ENCODE data around the gene IGLL1.
"Not testable (repeated sequence)": the region's sequence is repeated elsewhere in the genome, so short reads cannot be mapped to it uniquely, and the experiment has no call there.

IGLL1 gene

DNA sequence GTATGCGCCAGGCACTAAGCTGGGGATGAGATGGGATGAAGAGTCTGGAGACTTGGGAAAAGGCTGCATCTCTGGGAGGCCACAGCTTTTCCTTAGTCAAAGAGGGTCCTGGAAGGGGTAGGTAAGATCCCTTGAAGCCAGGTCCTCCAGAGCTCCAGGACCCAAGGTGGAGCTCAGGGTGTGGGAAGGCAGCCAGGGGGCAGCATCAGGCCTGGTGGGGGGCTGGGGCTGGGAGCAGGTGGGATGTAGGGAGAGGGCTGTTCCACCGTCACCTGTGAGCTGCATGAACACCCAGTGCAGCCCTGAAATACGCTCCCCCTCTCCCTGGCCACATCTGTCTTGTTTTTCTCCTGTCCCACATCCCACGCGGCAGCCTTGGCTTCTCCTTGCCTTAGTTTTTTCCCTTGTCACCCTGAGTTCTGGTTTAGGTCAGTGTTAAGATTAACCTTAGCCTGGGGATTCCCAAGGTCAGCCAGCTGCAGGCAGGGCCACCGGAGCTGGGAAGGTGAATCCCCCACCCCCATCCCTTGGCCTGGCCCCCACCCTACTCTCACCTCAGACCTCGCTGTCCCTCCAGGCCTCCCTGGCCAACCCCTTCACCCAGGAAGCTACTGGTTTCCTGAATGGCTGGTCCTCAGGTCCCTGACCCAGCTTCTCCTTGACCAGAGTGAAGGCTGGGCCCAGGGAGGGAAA is 17.6 kb upstream of the IGLL1 start:
- in situ Hi-C loops (cut with MboI; ENCODE audit: low pct_unique_long_range_greater_than_20kb, low sequenced_read_pairs), result loop anchor here (10.0 kb wide), 1 partner anchor 203 kb away; no protein-coding TSS in a partner anchor
- not testable (repeated sequence) for DNase-seq

DNA sequence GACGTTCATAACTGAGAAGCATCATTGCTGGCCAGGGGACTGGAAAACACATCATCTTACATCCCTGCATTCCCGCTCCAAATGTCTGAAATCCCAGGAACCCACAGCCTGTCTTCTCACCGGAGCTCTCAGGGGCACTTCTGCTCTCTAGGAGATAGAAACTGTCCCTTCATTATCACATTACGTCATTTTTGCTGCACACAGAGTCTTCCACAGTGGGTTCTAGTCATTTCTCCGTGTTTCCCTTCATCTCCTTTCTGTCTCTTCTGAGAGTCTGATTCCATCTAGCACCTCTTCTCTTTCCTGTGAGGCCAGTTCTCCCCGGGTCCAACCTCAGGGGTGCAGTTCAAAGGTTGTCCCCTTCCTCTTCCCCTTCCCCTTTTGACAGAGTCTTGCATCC is 15.8 kb upstream of the IGLL1 start:
- DNase-seq, result not testable (repeated sequence)
- in situ Hi-C loops (cut with MboI; ENCODE audit: low pct_unique_long_range_greater_than_20kb, low sequenced_read_pairs), result loop anchor here (10.0 kb wide), 1 partner anchor 201 kb away; no protein-coding TSS in a partner anchor

DNA sequence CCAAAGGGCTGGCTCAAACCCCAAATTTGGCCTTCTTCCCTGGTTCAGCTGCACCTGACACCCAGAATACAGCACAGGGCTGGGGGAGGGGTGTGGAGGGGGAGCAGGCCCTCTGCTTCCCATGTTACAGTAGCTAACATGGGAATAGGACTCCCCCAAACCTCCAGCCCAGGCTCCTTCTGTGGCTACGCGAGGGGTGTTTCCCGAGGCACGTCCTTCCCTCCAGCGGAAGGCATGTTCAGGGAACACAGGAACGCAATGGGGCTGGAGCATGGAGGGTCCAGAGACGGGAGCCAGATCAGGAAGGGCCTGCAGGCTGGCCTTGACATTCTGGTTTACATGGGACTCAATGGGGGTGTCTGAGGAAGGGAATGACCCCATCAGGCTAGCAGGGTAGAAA is 11.8 kb upstream of the IGLL1 start:
- no peak for DNase-seq
- in situ Hi-C loops (cut with MboI; ENCODE audit: low pct_unique_long_range_greater_than_20kb, low sequenced_read_pairs), result loop anchor here (10.0 kb wide), 1 partner anchor 197 kb away; no protein-coding TSS in a partner anchor

DNA sequence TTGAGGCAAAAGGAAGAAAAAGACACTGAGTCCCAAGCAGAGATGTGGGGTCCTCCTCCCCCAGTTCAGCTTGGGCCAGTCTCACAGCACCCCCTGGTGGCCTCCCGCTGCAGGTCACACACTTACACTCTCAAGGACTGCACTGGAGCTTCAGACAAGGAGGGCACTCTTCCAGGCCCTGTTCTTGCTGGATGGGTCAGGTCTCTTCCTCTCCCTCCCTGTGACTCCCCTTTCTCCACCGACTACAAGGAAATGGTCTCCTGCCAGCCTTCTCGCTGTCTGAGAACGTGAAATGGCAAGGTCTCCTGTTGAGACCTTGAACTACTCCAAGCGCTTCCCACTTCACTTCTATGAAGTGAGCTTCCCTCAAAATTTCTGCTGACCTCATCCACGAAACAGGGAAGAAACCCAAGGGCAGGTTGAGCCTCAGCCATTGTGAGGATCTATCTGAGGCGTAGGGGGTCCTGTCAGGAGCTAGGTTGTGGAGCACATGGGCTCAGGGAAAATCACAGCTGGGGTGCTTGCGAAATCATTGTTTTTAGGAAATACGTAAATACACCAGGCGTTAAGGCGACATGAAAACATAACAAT is 11.2 kb upstream of the IGLL1 start:
- peak; percentile 79 for DNase-seq
- in situ Hi-C loops (cut with MboI; ENCODE audit: low pct_unique_long_range_greater_than_20kb, low sequenced_read_pairs), result loop anchor here (10.0 kb wide), 1 partner anchor 196 kb away; no protein-coding TSS in a partner anchor

DNA sequence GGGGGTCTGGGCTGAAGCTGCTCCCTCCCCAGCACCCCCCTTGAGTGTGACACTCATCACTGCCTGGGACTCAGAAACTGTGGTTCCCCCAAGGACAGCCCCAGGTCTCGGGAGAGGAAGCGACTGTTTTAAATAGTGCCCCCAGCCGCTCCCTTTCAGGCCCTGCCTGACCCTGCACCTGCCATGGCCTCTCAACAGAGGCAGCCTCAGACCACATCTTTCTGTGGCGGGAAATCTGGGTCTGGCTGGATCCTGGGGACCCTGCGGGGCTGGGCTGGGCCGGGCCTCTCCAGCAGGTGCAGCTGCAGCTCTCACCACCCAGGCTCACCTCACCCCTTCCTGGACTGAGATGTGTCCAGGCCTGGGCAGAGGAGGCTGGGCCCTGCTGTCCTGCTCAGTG is 3.7 kb upstream of the IGLL1 start:
- in situ Hi-C loops (cut with MboI; ENCODE audit: low pct_unique_long_range_greater_than_20kb, low sequenced_read_pairs), result no loop called here
- no peak for DNase-seq

DNA sequence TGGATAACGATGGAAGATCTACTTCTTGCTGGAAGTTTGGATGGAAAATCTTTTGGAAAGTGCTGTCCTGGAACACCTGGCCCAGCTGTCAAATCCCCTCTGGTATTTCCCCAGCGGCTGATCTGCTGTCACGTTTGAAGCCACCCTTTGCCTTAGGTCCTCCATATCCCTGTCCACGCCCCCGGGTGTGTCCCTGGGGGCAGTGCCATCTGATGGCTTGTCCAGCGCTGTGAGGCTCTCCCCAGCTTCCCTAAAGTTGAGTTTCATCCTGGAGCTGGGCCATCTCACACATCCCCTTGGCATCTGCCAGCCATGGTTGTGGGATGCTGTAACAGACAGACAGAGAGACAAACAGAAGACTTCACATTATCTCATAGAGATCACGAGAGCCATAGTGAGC is 3.1 kb upstream of the IGLL1 start:
- no peak for DNase-seq
- in situ Hi-C loops (cut with MboI; ENCODE audit: low pct_unique_long_range_greater_than_20kb, low sequenced_read_pairs), result no loop called here

DNA sequence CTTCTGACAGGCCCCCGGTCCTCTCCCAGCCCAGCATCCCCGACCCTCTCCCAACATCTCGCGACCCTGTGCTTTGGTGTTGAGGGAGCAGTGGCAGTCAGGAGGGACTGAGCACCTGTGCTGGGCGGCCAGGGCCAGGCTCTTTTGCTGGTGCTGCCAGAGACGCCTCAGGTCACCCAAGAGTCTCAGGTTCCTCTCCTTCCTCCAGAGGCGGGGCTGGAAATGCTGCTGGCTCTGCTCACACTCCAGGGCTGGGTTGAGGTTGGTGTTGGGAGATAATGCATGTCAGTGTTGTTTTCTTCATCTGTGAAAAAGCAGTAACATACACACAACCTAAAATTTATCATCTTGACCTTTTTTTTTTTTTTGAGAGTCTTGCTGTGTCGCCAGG is 1.2 kb upstream of the IGLL1 start:
- in situ Hi-C loops (cut with MboI; ENCODE audit: low pct_unique_long_range_greater_than_20kb, low sequenced_read_pairs), result no loop called here
- no peak for DNase-seq

DNA sequence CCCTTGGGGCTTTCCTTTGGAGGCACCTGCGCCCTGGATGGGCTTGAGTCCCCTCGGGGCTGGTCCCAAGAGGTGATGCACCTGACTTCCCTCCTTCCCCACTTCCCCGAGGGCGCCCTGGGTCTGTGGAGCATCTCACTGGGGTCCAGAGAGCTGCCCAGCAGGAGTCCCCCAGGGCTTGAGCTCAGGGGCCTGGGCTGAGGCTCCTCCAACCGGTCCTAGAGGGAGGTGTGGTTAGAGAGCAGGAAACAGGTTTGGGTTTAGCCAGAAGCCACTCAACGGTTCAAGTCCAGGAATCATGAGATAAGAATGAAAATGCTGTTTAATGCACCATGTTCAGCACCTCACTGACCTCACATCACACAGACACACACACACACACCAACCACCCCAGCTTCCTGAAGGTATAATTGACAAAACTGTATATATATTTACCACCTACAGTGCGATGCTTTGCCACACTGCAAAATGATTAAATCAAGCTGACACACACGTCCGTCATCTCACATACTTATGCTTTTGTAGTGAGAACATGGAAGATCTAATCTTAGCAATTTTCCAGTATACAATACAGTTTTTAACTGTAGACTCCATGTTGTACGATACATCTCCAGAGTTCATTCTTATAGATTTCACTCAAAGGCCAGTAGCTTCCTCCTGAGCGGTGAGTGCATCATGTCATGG is 628 bp upstream of the IGLL1 start:
- in situ Hi-C loops (cut with MboI; ENCODE audit: low pct_unique_long_range_greater_than_20kb, low sequenced_read_pairs), result no loop called here
- peak; percentile 85 for DNase-seq

DNA sequence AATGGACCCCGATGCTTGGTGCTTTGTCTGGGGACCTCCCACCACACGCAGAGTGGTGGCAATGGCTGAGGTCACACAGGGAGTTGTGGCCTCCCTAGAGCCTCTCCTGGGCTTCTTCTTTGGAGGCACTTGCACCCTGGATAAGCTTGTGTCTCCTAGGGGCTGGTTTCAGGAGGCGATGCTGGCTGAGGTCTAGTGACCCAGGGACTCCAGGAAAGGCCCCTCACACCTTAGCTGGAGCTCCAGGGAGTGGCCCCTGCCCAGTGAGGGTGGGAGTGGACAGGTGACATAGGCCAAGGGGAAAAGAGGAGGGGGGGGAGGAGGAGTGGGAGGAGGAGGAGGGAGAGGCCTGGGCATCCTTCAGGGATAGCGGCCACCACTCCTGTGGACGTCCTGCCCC is 810 bp downstream of the IGLL1 start:
- in situ Hi-C loops (cut with MboI; ENCODE audit: low pct_unique_long_range_greater_than_20kb, low sequenced_read_pairs), result no loop called here
- no peak for DNase-seq

DNA sequence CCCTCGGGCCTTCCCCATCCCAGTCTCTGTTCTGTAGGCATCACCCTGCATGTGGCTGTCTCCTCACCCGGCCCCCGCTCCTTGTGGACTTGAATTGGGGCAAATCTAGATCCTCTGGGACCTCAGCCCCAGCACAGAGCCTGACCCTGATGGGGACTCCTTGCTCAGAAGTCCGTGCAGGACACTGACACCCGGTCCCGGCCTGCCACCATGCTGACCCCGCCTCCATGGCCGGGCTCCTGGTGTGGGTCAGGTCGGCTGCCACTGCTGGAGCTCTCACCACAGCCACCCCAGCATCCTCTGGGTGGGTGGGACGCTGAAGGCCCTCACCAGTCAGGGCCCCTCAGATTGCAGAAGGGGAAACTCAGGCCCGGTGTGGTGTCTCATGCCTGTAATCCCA is 1.8 kb downstream of the IGLL1 start:
- in situ Hi-C loops (cut with MboI; ENCODE audit: low pct_unique_long_range_greater_than_20kb, low sequenced_read_pairs), result no loop called here
- DNase-seq, result no peak

DNA sequence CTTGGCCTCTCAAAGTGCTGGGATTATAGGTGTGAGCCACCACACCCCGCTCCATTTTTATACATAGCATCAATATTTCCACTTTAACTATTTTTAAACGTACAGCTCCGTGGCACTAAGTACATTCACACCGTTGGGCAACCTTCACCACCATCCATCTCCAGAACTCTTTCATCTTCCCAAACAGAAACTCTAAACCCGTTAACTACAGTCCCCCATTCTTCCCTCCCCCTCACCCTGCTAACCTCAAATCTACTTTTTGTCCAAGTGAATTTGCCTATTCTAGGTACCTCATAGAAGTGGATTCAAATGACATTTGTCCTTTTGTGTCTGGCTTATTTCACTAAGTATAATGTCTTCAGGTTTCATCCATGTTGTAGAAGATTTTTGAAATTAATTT is 3.4 kb downstream of the IGLL1 start:
- DNase-seq, result no peak
- in situ Hi-C loops (cut with MboI; ENCODE audit: low pct_unique_long_range_greater_than_20kb, low sequenced_read_pairs), result no loop called here

DNA sequence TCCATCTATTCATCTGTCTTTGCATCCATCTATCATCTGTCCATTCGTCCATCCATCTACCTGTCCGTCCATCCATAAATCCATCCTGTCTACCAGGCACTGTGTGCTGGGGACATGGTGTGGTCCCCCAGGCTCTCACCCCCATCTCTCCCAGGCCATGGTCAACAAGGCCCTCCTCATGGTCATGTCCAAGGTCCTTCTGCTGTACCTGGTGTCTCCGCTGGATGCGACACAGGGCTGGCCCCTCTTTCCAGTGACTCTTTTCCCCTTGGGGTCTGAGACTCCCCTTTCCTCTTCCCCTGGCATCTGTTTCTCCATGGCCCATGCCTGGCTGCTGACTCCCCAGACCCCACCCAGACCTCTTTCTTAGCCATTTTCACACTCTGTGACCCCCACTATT is 4.5 kb downstream of the IGLL1 start:
- no peak for DNase-seq
- in situ Hi-C loops (cut with MboI; ENCODE audit: low pct_unique_long_range_greater_than_20kb, low sequenced_read_pairs), result no loop called here

DNA sequence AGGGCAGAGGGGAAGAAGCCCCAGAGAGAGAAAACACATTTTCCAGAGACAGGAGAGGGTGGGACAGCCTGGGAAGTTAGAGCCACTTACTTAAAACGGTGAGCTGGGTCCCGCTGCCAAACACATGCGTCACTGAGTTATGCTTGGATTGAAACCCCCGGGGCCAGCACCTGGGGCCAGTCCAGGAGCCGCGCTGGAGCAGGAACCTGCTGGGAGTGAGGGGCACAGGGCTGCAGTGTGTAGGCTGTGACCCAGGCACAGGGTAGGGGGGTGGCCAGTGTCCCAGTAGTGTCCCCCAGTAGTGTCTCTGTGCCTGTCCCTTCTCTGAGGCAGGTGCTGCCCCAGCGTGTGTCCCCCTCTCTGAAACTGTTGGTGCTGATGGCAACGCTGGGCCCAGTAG is 5.2 kb downstream of the IGLL1 start:
- DNase-seq, result no peak
- in situ Hi-C loops (cut with MboI; ENCODE audit: low pct_unique_long_range_greater_than_20kb, low sequenced_read_pairs), result no loop called here

DNA sequence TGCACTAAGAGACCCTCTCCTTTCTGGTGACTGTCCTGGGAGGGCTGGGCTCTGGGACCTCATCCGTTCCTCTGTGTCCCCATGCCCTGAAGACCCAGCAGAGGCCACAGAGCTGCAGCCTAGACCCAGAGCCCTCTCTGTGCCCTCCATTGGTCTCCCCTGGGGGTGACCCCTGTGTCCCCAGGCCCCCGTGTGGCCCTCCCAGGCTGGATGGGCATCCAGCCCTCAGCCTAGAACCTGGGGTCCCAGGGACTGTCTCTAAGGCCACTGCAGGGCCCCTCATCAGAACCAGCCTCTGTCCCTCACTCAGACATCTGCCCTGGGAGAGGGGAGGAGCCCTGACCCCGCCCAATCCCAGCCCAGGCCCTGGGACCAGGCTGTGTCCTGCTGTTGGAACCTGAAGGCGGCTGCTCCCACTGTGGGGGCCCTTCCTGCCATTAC is 5.7 kb downstream of the IGLL1 start:
- in situ Hi-C loops (cut with MboI; ENCODE audit: low pct_unique_long_range_greater_than_20kb, low sequenced_read_pairs), result no loop called here
- DNase-seq, result no peak

DNA sequence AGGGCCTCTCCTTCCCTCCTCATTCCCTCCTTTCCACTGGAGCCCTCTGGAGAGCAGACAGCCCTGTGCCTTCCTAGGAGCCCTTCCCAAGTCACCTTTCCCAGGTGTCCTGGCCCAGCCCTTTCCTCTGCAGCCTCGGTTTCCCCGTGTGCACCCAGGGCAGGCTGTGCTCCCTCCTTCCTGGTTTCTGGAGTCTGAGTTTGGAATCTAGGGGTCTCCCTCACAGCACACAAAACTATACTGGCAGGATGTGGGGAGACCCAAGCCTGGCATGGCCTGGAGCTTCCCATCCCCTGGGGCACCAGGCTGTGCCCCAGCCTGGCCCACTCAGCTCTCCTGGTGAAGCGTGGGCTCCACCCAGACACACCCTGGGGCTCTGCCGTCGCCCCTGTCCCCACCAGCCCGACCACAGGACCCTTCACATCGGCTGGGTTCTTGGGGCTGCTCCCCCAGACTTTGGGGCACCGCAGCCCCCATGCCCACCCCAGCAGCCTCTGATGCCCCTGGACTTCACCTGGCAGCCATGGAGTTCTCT is 6.3 kb downstream of the IGLL1 start:
- in situ Hi-C loops (cut with MboI; ENCODE audit: low pct_unique_long_range_greater_than_20kb, low sequenced_read_pairs); DNase-seq: not testable (repeated sequence)

DNA sequence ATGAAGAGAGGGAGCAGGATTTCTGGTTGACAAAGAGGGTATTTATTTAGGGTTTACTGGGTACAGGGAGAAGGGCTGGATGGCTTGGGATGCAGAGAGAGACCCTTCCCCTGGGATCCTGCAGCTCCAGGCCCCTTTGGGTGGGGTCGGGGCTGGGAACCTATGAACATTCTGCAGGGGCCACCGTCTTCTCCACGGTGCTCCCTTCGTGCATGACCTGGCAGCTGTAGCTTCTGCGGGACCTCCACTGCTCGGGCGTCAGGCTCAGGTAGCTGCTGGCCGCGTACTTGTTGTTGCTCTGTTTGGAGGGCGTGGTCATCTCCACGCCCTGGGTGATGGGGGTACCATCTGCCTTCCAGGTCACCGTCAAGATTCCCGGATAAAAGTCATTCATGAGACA is 7.0 kb downstream of the IGLL1 start:
- in situ Hi-C loops (cut with MboI; ENCODE audit: low pct_unique_long_range_greater_than_20kb, low sequenced_read_pairs); DNase-seq: not testable (repeated sequence)

DNA sequence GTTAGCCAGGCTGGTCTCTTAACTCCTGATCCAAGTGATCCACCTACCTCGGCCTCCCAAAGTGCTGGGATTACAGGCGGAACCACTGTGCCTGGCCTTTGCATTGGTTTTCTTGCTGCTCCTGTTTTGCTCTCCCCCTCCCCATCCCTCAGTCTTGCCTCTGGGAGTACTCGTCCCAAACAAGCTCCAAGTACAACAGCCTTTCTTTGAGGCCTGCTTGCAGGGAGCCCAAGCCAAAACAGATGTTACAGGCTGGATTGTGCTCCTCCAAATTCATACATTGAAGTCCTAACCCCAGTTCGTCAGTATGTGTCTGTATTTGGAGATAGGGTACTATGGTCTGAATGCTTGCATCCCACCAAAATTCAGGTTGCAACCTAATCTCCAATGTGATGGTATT is 8.6 kb downstream of the IGLL1 start:
- no peak for DNase-seq
- in situ Hi-C loops (cut with MboI; ENCODE audit: low pct_unique_long_range_greater_than_20kb, low sequenced_read_pairs), result no loop called here

DNA sequence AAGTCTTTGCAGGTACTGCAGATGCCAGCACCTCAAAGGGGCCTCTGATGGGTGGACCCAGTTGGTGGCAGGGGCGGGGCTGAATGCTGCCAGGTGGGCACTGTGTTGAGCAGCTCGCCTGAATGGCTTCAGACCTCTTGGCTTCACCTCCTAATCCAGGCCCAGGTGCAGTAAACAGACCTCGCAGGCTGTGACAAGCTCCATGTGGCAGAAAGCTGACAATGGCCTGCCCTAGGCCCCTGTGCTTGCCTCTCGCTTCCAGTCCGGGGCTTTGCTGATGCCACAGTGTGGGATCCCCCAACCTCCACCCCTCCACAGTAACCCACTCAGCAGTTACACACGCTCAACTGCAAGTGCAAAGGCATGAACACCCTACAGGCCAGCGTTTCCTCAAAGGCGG is 9.4 kb downstream of the IGLL1 start:
- no peak for DNase-seq
- in situ Hi-C loops (cut with MboI; ENCODE audit: low pct_unique_long_range_greater_than_20kb, low sequenced_read_pairs), result no loop called here

DNA sequence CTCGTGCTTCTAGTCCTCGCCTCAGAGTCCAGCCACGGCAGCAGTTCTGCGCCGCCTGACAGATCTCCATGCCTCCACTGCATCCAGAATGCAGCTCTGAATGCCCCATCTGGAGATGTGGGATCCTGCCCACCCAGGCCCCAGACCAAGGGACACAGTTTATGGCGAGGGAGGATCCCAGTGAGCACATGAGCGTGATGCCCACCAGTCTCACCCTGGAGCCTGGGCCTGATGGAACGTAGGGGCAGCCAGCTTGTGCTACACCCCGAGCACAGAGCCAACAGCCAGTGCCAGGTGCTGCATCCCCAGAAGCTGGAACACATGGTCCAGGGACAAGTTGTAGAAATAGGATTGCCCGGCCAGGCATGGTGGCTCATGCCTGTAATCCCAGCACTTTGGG is 10.4 kb downstream of the IGLL1 start:
- in situ Hi-C loops (cut with MboI; ENCODE audit: low pct_unique_long_range_greater_than_20kb, low sequenced_read_pairs), result no loop called here

DNA sequence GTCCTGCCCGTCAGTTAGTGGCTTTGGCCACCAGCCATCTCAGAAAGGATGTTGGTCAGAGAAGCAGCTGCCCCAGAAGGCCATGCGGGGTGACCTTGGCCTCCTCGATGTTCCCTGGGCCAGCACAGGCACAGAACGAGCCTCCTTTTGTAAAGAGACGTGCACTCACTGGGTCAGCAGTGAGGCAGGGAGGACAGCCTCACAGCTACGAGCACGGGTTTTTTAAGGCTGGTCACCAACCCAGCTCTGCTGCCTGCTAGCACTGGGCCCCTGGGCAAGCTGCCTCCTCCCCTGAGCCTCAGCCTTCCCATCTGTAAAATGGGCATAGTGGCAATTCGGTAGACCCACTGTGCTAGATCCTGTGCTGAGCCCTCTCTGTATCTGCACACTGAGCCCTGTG is 10.8 kb downstream of the IGLL1 start:
- DNase-seq, result no peak
- in situ Hi-C loops (cut with MboI; ENCODE audit: low pct_unique_long_range_greater_than_20kb, low sequenced_read_pairs), result no loop called here

More for the DNA sequence above, 10.4 kb downstream of the IGLL1 start:
- no peak for DNase-seq
